ENCODE results near the gene ZNF367.

- TF ChIP-seq POLR2A (IDR thresholded peaks at IDR 0.05; ENCODE audit: low read depth), result no peak
- no peak for TF ChIP-seq CTCF (IDR thresholded peaks at IDR 0.05)
Measured at GRCh38 chr9:96420468-96421219, 2.5 kb upstream of the ZNF367 start.
